Fibroblast of mammary gland (primary cell): ENCODE results near the gene MAP4K3.

ENCODE experiments used
- DNase-seq: peaks from one replicate; pipeline ENCODE4 v3.0.0-alpha.2; 2010; ENCODE audit warnings: low read depth
- H3K4me3 ChIP-seq: 2 replicates; pipeline ENCODE4 v1.5.1; 2011; ENCODE audit warnings: low read depth, mild to moderate bottlenecking, low read length, moderate library complexity; ENCODE audit not compliant: control insufficient read depth
- TF ChIP-seq, protein P1 (sequence below): conservative IDR thresholded peaks from 2 replicates; pipeline ENCODE4 v1.5.1; 2011; ENCODE audit warnings: low read depth, low read length, inconsistent platforms; ENCODE audit not compliant: control insufficient read depth, insufficient read depth

Gene MAP4K3

DNA sequence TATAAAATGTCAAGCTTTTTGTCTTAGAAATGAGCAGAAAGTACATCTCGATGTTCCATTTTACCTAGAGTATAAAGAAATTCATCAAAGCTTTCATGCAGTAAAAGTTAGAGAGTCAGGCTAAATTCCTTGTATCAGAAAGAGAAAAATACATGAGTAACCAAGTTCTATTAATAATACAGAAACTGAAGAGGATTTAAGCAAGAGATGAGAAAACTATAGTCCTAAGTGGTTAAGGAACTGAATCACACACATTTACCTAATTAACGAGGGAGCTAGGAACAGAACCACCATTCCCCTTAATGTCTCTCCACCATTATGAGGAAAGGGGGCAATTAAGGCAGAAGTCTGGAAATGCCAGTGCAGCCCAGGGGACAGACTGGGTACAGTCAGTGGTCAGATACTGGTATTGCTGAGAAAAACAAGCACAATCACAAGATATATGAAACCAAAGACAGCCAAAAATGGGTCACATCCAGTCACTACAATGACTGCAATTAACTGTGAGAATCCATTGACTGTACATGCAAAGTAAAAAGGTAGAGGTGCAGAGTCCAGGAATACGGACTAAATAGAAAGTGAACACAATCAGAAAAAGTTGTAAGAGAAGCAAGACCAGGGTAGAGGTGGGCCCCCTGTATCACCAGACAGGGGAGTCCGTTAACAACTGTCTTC is 23.9 kb downstream of the MAP4K3 start:
- no peak for DNase-seq
- TF ChIP-seq, protein P1, sequence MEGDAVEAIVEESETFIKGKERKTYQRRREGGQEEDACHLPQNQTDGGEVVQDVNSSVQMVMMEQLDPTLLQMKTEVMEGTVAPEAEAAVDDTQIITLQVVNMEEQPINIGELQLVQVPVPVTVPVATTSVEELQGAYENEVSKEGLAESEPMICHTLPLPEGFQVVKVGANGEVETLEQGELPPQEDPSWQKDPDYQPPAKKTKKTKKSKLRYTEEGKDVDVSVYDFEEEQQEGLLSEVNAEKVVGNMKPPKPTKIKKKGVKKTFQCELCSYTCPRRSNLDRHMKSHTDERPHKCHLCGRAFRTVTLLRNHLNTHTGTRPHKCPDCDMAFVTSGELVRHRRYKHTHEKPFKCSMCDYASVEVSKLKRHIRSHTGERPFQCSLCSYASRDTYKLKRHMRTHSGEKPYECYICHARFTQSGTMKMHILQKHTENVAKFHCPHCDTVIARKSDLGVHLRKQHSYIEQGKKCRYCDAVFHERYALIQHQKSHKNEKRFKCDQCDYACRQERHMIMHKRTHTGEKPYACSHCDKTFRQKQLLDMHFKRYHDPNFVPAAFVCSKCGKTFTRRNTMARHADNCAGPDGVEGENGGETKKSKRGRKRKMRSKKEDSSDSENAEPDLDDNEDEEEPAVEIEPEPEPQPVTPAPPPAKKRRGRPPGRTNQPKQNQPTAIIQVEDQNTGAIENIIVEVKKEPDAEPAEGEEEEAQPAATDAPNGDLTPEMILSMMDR = no peak
- no peak overlapping the region for H3K4me3 ChIP-seq

DNA sequence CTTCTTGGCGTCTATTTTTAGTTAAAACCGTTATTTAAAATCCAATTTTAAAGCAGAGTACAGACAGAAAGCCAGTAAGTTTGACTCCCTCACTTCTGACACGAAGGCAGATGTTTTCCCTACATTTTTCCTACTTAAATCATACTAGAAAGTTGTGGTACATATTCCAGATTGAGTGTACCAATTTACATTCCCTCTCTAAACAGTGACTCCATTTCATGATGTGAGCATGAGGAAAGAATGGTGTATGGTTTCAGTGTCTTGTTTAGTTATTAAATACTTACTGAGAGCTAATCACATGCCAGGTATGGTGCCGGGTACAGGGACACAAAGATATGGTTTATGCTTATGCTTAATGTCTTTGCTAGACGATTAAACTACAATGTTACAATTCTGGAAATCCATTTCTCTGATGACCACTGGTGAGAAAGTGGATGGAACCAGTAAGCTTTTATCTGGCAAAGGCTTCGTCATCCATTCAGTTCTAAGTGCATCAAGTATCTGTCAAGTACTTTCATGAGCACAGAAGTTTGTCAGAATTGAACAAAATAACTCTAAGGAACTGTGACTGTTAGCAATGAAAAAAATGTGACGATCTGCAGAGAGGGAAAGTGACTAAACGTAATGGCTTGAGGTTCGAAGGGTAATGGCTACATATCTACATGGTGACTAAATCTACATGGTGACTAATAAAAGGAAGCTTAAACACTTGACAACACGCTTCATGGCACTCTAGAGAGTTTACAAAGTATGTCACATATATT is 25.7 kb downstream of the MAP4K3 start:
- H3K4me3 ChIP-seq = no peak overlapping the region
- TF ChIP-seq, protein P1 = no peak
- DNase-seq = peak; percentile 93

DNA sequence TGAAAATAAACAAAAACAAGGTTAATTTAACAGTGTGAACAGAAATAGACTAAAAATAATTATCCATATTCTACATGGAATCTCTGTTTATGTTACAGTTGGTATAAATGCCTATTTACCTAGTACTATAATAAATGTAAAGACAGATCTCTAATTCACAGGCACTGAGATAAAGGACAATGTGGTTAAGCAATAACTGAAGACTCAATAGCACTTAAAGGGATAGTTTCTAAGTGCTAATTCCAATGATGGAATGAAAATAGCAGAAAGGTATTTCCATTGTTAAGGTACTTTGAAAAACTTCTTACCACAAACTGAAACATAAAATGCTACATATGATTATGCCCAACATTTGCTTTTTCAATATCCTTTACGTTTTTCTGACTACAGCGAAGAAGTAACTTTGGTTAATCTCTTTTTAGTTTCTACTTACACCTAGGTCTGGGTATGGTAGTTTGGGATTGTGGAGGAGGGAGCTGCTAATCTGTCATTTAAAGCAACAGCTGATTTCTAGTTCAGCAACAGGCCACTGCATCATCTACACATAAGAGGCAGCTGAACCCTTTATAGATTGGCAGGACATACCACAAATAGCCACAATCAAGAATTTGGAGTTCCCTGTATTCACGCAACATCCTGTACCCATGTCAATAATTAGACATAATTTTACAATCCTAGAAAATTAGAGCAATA is 27.2 kb downstream of the MAP4K3 start:
- H3K4me3 ChIP-seq = no peak overlapping the region
- DNase-seq = no peak
- TF ChIP-seq, protein P1 = no peak

DNA sequence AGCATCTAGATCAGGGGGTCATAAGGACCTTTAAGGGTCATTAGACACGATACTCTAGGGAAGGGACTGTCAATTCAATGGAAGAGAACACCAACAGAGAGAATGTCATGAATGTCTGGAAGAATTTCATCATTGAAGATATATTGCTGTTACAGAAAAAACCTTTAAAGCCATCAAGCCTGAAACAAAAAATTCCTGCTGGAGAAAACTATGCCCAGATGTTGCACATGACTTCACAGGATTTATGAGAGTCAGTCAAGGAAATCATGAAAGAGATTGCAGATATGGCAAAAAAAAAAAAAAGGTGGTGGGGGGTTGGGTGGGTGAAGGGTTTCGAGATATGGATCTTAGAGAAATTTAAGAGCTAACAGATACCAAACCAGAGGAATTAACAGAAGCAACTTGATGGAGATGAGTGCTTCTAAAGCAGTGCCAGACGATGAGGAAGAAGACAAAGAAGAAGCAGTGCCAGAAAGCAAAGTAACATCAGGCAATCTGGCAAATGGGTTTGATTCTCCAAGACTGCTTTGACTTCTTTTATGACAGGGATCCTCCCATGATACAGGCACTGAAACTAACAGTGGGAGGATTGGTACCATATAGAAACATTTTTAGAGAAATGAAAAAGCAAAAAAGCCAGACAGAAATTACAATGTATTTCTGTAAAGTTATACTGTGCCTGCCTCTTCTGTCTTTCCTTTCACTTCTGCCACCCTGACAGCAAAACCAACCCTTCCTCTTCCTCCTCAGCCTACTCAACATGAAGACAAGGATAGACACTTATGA is 28.5 kb downstream of the MAP4K3 start:
- DNase-seq = no peak
- TF ChIP-seq, protein P1 = no peak
- H3K4me3 ChIP-seq = no peak overlapping the region

DNA sequence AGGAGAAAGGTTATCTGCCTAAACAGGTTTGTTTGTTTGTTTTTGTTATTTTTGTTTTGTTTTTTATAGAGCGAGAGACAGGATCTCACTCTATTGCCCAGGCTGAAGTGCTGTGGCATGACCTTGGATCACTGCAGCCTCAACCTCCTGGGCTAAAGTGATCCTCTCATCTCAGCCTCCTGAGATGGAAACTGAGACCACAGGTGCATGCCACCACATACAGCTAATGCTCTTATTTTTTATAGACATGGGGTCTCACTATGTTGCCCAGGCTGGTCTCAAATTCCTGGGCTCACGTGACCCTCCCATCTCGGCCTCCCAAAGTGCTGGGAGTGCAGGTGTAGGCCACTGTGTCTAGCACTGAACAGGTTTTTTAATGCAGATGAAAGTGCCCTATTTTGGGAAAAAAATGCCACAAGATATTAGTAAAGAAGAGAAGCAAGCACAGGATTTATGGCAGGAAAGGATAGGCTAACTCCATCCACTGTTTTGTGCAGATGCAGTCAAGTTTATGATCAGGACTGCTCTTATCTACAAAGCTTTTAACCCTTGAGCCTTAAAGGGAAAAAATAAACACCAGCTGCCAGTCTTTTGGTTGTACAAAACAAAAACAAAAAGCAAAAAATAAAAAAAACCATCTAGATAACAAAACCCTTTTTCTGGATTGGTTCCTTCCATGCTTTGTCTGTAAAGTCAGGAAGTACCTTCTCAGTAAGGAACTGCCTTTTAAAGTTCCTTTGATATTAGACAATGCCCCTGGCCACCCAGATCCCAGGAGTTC is 29.4 kb downstream of the MAP4K3 start:
- TF ChIP-seq, protein P1 = no peak
- H3K4me3 ChIP-seq = no peak overlapping the region

More for the DNA sequence above, 29.4 kb downstream of the MAP4K3 start:
- no peak for DNase-seq
